Measurements from ENCODE around the gene GRIN2A.

Gene GRIN2A

DNA sequence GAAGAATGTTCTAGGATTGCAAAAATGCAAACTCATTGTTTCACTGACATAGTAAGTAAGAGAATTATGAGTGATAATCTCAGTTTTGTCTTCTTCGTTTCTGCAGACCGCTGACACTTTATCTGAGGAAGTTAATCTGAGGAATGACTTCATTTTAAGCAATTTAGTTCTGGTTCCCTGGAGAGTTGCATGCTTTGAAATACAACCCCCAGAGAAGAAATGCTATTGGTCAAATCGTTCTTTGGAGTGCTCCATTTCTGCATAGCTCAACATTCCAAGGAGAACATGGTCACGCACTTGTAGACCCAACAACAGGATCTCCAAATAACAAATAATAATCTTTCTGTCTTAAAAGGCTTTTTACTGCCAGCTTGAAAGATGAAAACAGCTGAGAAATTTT is 427.1 kb downstream of the GRIN2A start:
- Histone ChIP-seq H3K4me3 (ENCODE audit: extremely low read depth, insufficient read depth, low read length, poor library complexity, severe bottlenecking) (no peak overlapping the region), H3K9me3 (ENCODE audit: control insufficient read depth, low read length) (peaks cover 4% of the 10 kb centered on the region), H3K27ac (ENCODE audit: low read depth, low read length, severe bottlenecking) (peak overlapping the region; percentile 43), H3K4me1 (ENCODE audit: control insufficient read depth, insufficient read depth, low read length, poor library complexity, severe bottlenecking) (peaks cover 10% of the 10 kb centered on the region), H3K36me3 (ENCODE audit: control insufficient read depth, insufficient read depth, low read length) (no peaks in the 10 kb centered on the region)
- 36 to 44% methylated on average over 2 to 4 of the region's 4 CpGs for WGBS, 2 experiments (ENCODE audit: insufficient coverage in 2 of 2)

DNA sequence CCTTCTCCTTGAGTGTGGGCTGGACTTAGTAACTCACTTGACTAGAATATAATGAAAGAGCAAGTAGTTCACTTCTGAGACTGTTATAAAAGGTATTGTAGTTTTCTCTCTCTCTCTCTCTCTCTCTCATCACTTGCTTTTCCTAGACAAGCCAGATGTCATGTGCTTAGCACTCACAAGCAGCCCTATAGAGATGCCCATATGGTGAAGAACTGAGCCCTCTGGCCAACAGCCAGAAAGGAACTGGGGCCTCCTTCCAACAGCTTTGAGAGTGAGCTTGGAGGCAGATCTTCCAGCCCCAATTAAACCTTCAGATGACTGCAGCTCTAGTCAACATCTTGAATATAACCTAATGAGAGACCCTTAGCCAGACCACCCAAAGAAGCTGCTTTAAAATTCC is 440.5 kb downstream of the GRIN2A start:
- H3K36me3 ChIP-seq (ENCODE audit: control insufficient read depth, insufficient read depth, low read length) = no peaks in the 10 kb centered on the region
- no peak overlapping the region for H3K27ac ChIP-seq (ENCODE audit: low read depth, low read length, severe bottlenecking)
- peaks cover 12% of the 10 kb centered on the region for H3K4me1 ChIP-seq (ENCODE audit: control insufficient read depth, insufficient read depth, low read length, poor library complexity, severe bottlenecking)

DNA sequence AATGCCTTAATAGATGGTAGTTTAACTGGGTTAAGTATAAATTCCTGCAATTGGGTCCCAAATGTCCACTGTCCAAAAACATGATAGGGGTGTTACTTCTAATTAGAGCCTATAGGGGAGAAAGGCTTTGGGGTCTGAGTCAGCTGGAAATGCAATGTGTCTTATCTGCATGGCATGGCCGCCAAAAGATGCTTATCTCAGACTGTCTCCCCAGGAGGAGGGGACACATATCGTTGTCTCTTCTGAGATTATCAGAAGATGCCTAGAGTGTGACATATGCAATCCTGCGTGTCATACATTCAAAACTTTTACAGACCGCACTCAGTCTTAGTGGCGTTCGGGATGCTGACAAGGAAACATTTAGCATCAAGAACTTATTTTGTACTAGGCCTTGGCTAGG is 442.9 kb downstream of the GRIN2A start:
- 84 to 88% methylated on average over 6 of the region's 6 CpGs for WGBS, 2 experiments (ENCODE audit: insufficient coverage in 2 of 2)

More for the DNA sequence above, 440.5 kb downstream of the GRIN2A start:
- H3K9me3 ChIP-seq (ENCODE audit: control insufficient read depth, low read length) = no peaks in the 10 kb centered on the region
- no peak overlapping the region for H3K4me3 ChIP-seq (ENCODE audit: extremely low read depth, insufficient read depth, low read length, poor library complexity, severe bottlenecking)

DNA sequence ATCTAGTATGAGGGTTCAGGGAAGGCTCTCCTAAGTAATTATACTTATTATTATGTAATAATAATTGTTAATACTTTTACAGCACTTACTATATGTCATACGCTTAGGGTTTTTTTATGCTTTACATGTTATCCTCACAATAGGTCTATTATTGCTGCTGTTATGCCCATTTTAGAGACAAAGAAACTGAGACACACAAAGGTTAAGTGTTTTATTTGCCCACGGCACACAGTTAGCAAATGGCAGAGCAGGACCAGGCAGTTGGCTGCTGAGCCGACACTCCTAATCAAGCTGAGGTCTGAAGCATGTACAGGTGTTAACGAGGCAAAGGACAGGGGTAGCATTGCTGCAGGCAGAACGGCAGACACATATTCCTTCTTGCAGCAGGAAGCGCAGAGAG is 443.5 kb downstream of the GRIN2A start:
- Histone ChIP-seq H3K36me3 (ENCODE audit: control insufficient read depth, insufficient read depth, low read length) (no peaks in the 10 kb centered on the region), H3K9me3 (ENCODE audit: control insufficient read depth, low read length) (no peaks in the 10 kb centered on the region), H3K27ac (ENCODE audit: low read depth, low read length, severe bottlenecking) (no peak overlapping the region), H3K4me3 (ENCODE audit: extremely low read depth, insufficient read depth, low read length, poor library complexity, severe bottlenecking) (no peak overlapping the region), H3K4me1 (ENCODE audit: control insufficient read depth, insufficient read depth, low read length, poor library complexity, severe bottlenecking) (peaks cover 20% of the 10 kb centered on the region)
- 90 to 93% methylated on average over 5 of the region's 6 CpGs for WGBS, 2 experiments (ENCODE audit: insufficient coverage in 2 of 2)

More for the DNA sequence above, 442.9 kb downstream of the GRIN2A start:
- Histone ChIP-seq H3K27ac (ENCODE audit: low read depth, low read length, severe bottlenecking) (no peak overlapping the region), H3K36me3 (ENCODE audit: control insufficient read depth, insufficient read depth, low read length) (no peaks in the 10 kb centered on the region), H3K9me3 (ENCODE audit: control insufficient read depth, low read length) (no peaks in the 10 kb centered on the region), H3K4me3 (ENCODE audit: extremely low read depth, insufficient read depth, low read length, poor library complexity, severe bottlenecking) (no peak overlapping the region), H3K4me1 (ENCODE audit: control insufficient read depth, insufficient read depth, low read length, poor library complexity, severe bottlenecking) (peaks cover 20% of the 10 kb centered on the region)

DNA sequence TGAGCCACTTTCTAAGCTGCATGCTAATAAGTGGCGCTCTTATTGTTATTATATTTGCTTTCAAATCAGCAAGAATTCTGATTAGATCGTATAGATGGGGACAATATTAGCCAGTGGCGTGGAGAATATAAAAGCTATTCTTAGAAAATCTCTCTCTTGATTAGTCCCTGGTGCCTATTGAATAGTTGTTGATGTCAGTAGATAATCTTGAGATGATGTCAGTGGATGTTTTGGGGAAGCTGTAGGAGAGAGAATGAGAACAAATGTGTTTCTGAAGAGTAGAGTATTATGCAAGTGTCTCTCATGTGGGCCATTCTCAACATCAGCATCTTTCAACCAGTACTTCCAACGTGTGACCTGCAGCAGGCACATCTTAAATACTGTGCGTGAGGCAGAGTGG is 445.7 kb downstream of the GRIN2A start:
- WGBS, 2 experiments (ENCODE audit: insufficient coverage in 2 of 2) = 90% methylated on average over 5 of the region's 5 CpGs; no CpG with 5 or more reads in 1 of the 2 experiments
- no peak overlapping the region for H3K27ac ChIP-seq (ENCODE audit: low read depth, low read length, severe bottlenecking)
- peaks cover 20% of the 10 kb centered on the region for H3K4me1 ChIP-seq (ENCODE audit: control insufficient read depth, insufficient read depth, low read length, poor library complexity, severe bottlenecking)
- H3K4me3 ChIP-seq (ENCODE audit: extremely low read depth, insufficient read depth, low read length, poor library complexity, severe bottlenecking) = no peak overlapping the region
- no peaks in the 10 kb centered on the region for H3K36me3 ChIP-seq (ENCODE audit: control insufficient read depth, insufficient read depth, low read length)
- no peaks in the 10 kb centered on the region for H3K9me3 ChIP-seq (ENCODE audit: control insufficient read depth, low read length)

DNA sequence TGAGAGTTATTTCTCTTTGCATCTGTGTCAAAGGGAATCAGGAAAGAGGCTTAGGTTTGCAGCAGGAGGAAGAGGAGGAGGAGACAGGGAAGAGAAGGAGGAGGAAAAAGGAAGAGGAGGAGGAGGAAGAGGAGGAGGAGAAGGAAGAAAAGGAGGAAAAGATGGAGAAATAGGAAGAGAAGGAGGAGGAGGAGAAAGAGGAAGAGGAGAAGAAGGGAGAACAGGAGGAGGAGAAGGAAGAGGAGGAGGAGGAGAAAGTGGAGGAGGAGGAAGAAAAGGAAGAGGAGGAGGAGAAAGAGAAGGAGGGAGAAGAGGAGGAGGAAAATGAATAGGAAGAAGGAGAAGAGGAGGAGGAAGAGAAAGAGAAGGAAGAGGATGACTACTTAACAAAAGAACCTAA is 459.1 kb downstream of the GRIN2A start:
- Histone ChIP-seq H3K4me3 (ENCODE audit: extremely low read depth, insufficient read depth, low read length, poor library complexity, severe bottlenecking) (no peak overlapping the region), H3K36me3 (ENCODE audit: control insufficient read depth, insufficient read depth, low read length) (no peaks in the 10 kb centered on the region), H3K9me3 (ENCODE audit: control insufficient read depth, low read length) (no peaks in the 10 kb centered on the region), H3K27ac (ENCODE audit: low read depth, low read length, severe bottlenecking) (no peak overlapping the region), H3K4me1 (ENCODE audit: control insufficient read depth, insufficient read depth, low read length, poor library complexity, severe bottlenecking) (no peaks in the 10 kb centered on the region)

DNA sequence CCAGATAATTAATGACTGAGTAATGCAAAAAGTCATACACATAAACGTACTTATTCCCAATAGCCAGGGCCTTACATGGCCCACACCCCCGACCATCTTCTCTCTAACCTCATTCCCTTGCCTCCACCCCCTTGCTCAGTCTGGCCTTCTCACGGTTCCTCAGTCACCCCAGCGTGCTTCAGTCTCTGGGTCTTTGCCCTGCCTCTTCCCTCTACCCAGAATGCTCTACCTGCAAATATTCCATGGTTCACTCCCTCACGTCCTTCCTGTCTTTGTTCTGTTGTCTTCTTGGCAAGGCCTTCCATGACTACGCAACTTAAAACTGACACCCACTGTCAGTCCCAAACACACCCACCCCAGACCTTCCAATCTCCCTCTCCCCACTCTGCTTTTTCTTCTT is 468.3 kb downstream of the GRIN2A start:
- H3K27ac ChIP-seq (ENCODE audit: low read depth, low read length, severe bottlenecking) = no peak overlapping the region
- peaks cover 5% of the 10 kb centered on the region for H3K9me3 ChIP-seq (ENCODE audit: control insufficient read depth, low read length)
- no peak overlapping the region for H3K4me3 ChIP-seq (ENCODE audit: extremely low read depth, insufficient read depth, low read length, poor library complexity, severe bottlenecking)
- 84 to 96% methylated on average over 6 of the region's 6 CpGs for WGBS, 2 experiments (ENCODE audit: insufficient coverage in 2 of 2)
- H3K36me3 ChIP-seq (ENCODE audit: control insufficient read depth, insufficient read depth, low read length) = no peaks in the 10 kb centered on the region
- H3K4me1 ChIP-seq (ENCODE audit: control insufficient read depth, insufficient read depth, low read length, poor library complexity, severe bottlenecking) = no peaks in the 10 kb centered on the region

DNA sequence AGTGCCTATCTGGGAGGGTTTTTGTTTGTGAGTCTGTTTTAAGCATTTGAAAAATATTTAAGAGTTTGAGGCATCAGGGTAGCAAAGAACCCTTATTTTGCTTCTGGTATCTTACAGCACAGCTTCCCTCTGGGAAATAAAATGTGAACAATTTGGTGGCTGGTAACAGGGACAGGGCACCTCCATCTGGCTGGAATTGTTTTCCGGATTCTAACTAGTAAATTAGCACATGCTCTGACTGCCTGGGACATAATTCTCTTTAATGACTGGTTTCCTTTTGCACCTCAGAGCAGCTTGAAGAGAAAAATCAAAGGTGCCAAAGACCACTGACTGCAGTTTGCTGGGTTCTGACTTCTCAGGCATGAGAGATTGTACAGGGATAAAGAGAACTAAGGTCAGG is 469.1 kb downstream of the GRIN2A start:
- Histone ChIP-seq H3K27ac (ENCODE audit: low read depth, low read length, severe bottlenecking) (no peak overlapping the region), H3K4me3 (ENCODE audit: extremely low read depth, insufficient read depth, low read length, poor library complexity, severe bottlenecking) (no peak overlapping the region), H3K4me1 (ENCODE audit: control insufficient read depth, insufficient read depth, low read length, poor library complexity, severe bottlenecking) (no peaks in the 10 kb centered on the region), H3K36me3 (ENCODE audit: control insufficient read depth, insufficient read depth, low read length) (no peaks in the 10 kb centered on the region), H3K9me3 (ENCODE audit: control insufficient read depth, low read length) (peaks cover 5% of the 10 kb centered on the region)
- 38 to 56% methylated on average over 1 of the region's 1 CpG for WGBS, 2 experiments (ENCODE audit: insufficient coverage in 2 of 2)

DNA sequence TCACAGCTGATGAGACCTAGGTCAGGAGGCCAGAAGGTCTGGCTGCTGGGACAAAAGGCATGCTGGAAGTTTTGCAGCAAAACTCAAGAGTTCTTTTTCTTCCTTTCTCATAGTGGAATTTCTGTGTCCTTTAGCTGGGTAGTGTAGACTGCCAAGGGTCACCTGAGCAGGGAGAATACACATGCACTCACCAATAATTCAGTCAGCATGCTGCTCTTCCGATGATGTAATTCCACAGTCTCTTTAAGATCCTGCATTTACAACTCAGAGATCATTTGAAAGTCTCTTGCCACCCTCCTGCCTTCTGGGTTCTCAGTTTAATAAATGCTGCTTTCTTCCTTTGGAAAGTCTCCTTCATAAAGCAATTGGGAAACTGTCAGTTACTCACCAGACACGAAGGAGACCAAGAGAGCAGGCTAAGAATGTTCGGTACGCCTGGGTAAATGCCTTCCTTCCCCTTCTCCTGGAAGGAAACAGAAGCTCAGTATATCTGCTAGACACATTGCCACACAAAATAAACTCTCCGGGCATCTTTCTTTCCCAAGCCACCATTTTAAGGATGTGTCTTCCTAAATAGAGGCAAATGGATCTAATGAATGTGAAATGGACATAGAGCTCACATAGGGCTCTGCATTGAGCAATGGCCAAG is 473.1 kb downstream of the GRIN2A start:
- no peaks in the 10 kb centered on the region for H3K9me3 ChIP-seq (ENCODE audit: control insufficient read depth, low read length)
- 92 to 96% methylated on average over 3 to 4 of the region's 5 CpGs for WGBS, 2 experiments (ENCODE audit: insufficient coverage in 2 of 2)
- peaks cover 9% of the 10 kb centered on the region for H3K4me1 ChIP-seq (ENCODE audit: control insufficient read depth, insufficient read depth, low read length, poor library complexity, severe bottlenecking)
- no peaks in the 10 kb centered on the region for H3K36me3 ChIP-seq (ENCODE audit: control insufficient read depth, insufficient read depth, low read length)
- no peak overlapping the region for H3K4me3 ChIP-seq (ENCODE audit: extremely low read depth, insufficient read depth, low read length, poor library complexity, severe bottlenecking)
- H3K27ac ChIP-seq (ENCODE audit: low read depth, low read length, severe bottlenecking) = no peak overlapping the region

DNA sequence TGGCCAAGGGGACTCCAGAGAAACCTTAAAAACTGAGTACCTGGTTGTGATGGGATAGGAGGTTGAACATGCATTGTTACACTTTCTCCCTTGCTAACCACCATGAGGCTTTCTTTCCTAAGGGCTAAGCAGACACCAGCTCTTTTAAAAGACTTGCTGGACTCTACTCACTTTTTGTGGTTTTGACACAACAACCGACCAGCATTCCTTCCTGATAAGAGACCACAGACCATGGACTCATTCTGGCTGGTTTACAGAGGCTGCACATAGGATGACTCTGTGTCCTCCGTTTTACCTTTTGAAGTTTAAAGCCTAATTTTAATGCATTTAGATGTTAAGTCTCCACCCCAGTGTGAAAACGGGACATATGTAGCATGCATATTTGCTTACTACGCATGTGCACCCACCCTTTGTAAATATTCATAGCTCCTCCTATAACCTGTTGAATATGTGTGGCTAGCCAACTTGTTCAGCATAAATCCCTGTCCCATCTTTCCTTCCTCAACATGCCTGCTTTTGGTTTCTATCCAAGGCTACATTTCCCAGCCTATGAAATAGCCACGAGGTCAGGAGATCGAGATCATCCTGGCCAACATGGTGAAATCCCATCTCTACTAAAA is 475.9 kb downstream of the GRIN2A start:
- H3K4me3 ChIP-seq (ENCODE audit: extremely low read depth, insufficient read depth, low read length, poor library complexity, severe bottlenecking) = no peak overlapping the region
- 69 to 95% methylated on average over 3 to 6 of the region's 6 CpGs for WGBS, 2 experiments (ENCODE audit: insufficient coverage in 2 of 2)
- H3K27ac ChIP-seq (ENCODE audit: low read depth, low read length, severe bottlenecking) = no peak overlapping the region
- H3K9me3 ChIP-seq (ENCODE audit: control insufficient read depth, low read length) = no peaks in the 10 kb centered on the region
- H3K36me3 ChIP-seq (ENCODE audit: control insufficient read depth, insufficient read depth, low read length) = no peaks in the 10 kb centered on the region
- peaks cover 22% of the 10 kb centered on the region for H3K4me1 ChIP-seq (ENCODE audit: control insufficient read depth, insufficient read depth, low read length, poor library complexity, severe bottlenecking)

DNA sequence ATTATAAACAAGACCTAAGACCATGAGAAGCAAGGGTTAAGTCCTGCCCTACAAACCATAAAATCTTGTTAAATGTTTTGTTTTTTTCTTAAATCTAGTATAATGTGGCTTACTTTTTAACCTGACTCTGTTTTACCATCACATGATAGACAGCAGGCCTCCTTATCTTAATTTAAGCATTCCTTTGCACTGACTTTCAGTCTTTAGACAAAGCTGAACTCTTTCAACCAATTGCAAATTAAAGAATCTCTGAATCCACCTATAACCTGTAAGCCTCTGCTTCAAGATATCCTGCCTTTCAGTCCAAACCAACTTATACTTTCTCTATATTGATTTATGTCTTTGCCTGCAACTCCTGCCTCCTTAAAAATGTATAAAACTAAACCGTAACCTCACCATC is 478.5 kb downstream of the GRIN2A start:
- no peaks in the 10 kb centered on the region for H3K9me3 ChIP-seq (ENCODE audit: control insufficient read depth, low read length)
- no CpG with 5 or more reads among the region's 1 CpG for WGBS, 2 experiments (ENCODE audit: insufficient coverage in 2 of 2)
- H3K4me1 ChIP-seq (ENCODE audit: control insufficient read depth, insufficient read depth, low read length, poor library complexity, severe bottlenecking) = peaks cover 22% of the 10 kb centered on the region
- no peak overlapping the region for H3K4me3 ChIP-seq (ENCODE audit: extremely low read depth, insufficient read depth, low read length, poor library complexity, severe bottlenecking)
- H3K36me3 ChIP-seq (ENCODE audit: control insufficient read depth, insufficient read depth, low read length) = no peaks in the 10 kb centered on the region
- H3K27ac ChIP-seq (ENCODE audit: low read depth, low read length, severe bottlenecking) = peak overlapping the region; percentile 1
